ENCODE data around the gene KRT20. TPM values are rescaled to one million over a fixed set of nuclear protein-coding genes. Genes with fewer than 3 reads are reported as not detected.
A peak's percentile ranks its signal among the peaks of the same experiment; 100 is the strongest.

Gene KRT20
- total RNA-seq, 4 donors from 2014 or later, result 207 to 797 (median 735) TPM

DNA sequence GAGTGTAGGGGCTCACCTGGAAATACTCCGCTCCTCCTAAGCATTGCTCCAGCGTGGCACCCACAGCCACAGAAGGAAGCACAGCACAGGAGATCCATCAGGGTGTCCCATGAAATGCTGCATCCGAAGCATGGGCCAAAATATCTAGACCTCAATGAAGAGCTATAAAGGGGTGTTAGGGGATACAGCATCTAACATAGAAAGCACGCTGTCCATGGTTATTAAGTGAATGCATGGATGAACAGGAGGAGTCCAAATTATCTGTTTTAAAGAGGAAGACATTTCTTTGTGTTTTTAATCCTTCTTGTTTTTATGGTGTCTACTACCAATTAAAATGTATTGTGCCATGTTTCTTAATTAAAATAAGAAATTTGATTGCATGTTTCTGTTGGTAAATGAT is 21.6 kb upstream of the KRT20 start:
- H3K27ac ChIP-seq, result no peak overlapping the region
- peaks cover 9 to 33% (median 22%) of the 10 kb centered on the region in 4 donors for H3K4me1 ChIP-seq
- DNase-seq, result no peak
- H3K36me3 ChIP-seq, result no peaks in the 10 kb centered on the region
- TF ChIP-seq, protein P1, sequence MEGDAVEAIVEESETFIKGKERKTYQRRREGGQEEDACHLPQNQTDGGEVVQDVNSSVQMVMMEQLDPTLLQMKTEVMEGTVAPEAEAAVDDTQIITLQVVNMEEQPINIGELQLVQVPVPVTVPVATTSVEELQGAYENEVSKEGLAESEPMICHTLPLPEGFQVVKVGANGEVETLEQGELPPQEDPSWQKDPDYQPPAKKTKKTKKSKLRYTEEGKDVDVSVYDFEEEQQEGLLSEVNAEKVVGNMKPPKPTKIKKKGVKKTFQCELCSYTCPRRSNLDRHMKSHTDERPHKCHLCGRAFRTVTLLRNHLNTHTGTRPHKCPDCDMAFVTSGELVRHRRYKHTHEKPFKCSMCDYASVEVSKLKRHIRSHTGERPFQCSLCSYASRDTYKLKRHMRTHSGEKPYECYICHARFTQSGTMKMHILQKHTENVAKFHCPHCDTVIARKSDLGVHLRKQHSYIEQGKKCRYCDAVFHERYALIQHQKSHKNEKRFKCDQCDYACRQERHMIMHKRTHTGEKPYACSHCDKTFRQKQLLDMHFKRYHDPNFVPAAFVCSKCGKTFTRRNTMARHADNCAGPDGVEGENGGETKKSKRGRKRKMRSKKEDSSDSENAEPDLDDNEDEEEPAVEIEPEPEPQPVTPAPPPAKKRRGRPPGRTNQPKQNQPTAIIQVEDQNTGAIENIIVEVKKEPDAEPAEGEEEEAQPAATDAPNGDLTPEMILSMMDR (IDR thresholded peaks at IDR 0.05), result no peak
- no peak for TF ChIP-seq EP300 (IDR thresholded peaks at IDR 0.05; ENCODE audit: low read depth)
- no peak for TF ChIP-seq POLR2A (IDR thresholded peaks at IDR 0.05)
- no peak for TF ChIP-seq POLR2AphosphoS5 (IDR thresholded peaks at IDR 0.05)
- intact Hi-C loops (cut with DNase I; ENCODE audit: low total_unique reads) (loop anchor here (10.0 kb wide), 1 partner anchor 758 kb away; no protein-coding TSS in a partner anchor), in situ Hi-C loops (cut with MboI; ENCODE audit: low pct_ligation_motif_present in 1 of 4, low pct_unique_long_range_greater_than_20kb in 1 of 4, low sequenced_read_pairs in 3 of 4) (loop anchor here (10.0 to 25.0 kb wide), 5 partner anchors 631 to 758 kb away; partner anchors contain the start of gene KRT19 (in 1 of the 4))
- H3K4me3 ChIP-seq, result no peak overlapping the region
- WGBS, 2 donors (ENCODE audit: low coverage in 1 of 2), result 90 to 92% methylated on average over 4 of the region's 4 CpGs
- no peaks in the 10 kb centered on the region for H3K9me3 ChIP-seq
- H3K27me3 ChIP-seq, result no peaks in the 10 kb centered on the region

- no peak overlapping the region for H3K4me3 ChIP-seq
- TF ChIP-seq, protein P1 (IDR thresholded peaks at IDR 0.05), result no peak
- TF ChIP-seq POLR2AphosphoS5 (IDR thresholded peaks at IDR 0.05), result no peak
- no peak for TF ChIP-seq EP300 (IDR thresholded peaks at IDR 0.05; ENCODE audit: low read depth)
- no peak for TF ChIP-seq POLR2A (IDR thresholded peaks at IDR 0.05)
- peak overlapping the region in 3 of 4 donors; percentile 84 to 90 (median 86) for H3K27ac ChIP-seq
- in situ Hi-C loops (cut with MboI; ENCODE audit: low pct_ligation_motif_present in 1 of 4, low pct_unique_long_range_greater_than_20kb in 1 of 4, low sequenced_read_pairs in 3 of 4), result loop anchor here (10.0 to 25.0 kb wide), 5 partner anchors 632 to 759 kb away; partner anchors contain the start of gene KRT19 (in 1 of the 4)
- H3K4me1 ChIP-seq, result peaks cover 9 to 37% (median 32%) of the 10 kb centered on the region in 4 donors
- no peaks in the 10 kb centered on the region for H3K9me3 ChIP-seq
- 89 to 100% methylated on average over 2 to 5 of the region's 5 CpGs for WGBS, 2 donors (ENCODE audit: low coverage in 1 of 2)
- no peak for DNase-seq
- intact Hi-C loops (cut with DNase I; ENCODE audit: low total_unique reads), result loop anchor here (10.0 kb wide), 1 partner anchor 759 kb away; no protein-coding TSS in a partner anchor
- no peaks in the 10 kb centered on the region for H3K27me3 ChIP-seq
- no peaks in the 10 kb centered on the region for H3K36me3 ChIP-seq
Observed at GRCh38 chr17:40905370-40905769, 20.3 kb upstream of the KRT20 start.

DNA sequence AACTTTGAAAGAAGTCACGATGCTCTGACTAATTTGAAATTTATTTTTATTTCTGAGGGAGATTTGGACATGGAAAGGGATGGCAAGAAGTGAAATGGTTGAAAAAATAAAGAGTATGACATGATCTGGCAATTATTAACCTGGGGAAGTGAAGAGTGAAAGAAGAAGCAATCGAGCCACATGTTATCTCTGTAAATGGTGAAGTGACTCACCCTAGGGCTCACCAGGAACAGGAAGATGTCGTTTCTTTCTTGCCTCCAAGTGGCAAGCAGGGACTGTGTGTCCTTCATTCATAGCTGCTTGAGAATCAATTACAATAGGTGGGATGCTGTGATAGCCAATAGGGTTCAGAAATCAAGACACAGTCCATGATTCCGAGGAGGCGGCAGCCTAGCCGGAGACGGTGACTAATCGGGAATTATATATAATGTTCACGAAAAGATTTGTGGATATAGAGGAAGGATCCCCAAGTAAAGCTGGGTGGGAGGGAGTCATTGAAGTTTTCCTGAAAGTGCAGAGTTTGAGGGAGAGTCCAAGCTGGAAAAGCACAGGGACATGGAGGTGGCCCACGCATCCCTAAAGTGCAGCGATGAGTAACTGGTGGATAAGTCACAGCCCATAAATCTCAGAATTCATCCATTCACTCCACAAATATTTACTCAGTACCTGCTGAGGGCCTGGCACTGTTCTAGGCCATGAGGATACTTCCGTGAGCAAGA is 18.2 kb upstream of the KRT20 start:
- Histone ChIP-seq H3K27me3 (no peaks in the 10 kb centered on the region), H3K9me3 (no peaks in the 10 kb centered on the region), H3K27ac (peak overlapping the region; percentile 81 to 90 (median 85)), H3K36me3 (no peaks in the 10 kb centered on the region), H3K4me1 (peaks cover 3 to 29% (median 22%) of the 10 kb centered on the region in 4 donors), H3K4me3 (peak overlapping the region in 1 of 4 donors; percentile 30)
- intact Hi-C loops (cut with DNase I; ENCODE audit: low total_unique reads) (loop anchor here (10.0 kb wide), 1 partner anchor 762 kb away; no protein-coding TSS in a partner anchor), in situ Hi-C loops (cut with MboI; ENCODE audit: low pct_ligation_motif_present in 1 of 4, low pct_unique_long_range_greater_than_20kb in 1 of 4, low sequenced_read_pairs in 3 of 4) (loop anchor here (10.0 to 25.0 kb wide), 5 partner anchors 634 to 762 kb away; partner anchors contain the start of gene KRT19 (in 1 of the 4))
- 22 to 52% methylated on average over 9 to 12 of the region's 12 CpGs for WGBS, 2 donors (ENCODE audit: low coverage in 1 of 2)
- peak in 2 of 3 donors; percentile 55 to 66 for TF ChIP-seq POLR2AphosphoS5 (IDR thresholded peaks at IDR 0.05)
- TF ChIP-seq, protein P1 (IDR thresholded peaks at IDR 0.05), result peak in 1 of 5 experiments; percentile 19
- TF ChIP-seq POLR2A (IDR thresholded peaks at IDR 0.05), result peak; percentile 38
- peak; percentile 41 for TF ChIP-seq EP300 (IDR thresholded peaks at IDR 0.05; ENCODE audit: low read depth)
- DNase-seq, result peak; percentile 69

- peak overlapping the region; percentile 81 to 90 (median 85) for H3K27ac ChIP-seq
- TF ChIP-seq EP300 (IDR thresholded peaks at IDR 0.05; ENCODE audit: low read depth), result no peak
- TF ChIP-seq, protein P1 (IDR thresholded peaks at IDR 0.05), result no peak
- no peak for TF ChIP-seq POLR2AphosphoS5 (IDR thresholded peaks at IDR 0.05)
- TF ChIP-seq POLR2A (IDR thresholded peaks at IDR 0.05), result no peak
- peaks cover 3 to 29% (median 22%) of the 10 kb centered on the region in 4 donors for H3K4me1 ChIP-seq
- 51% methylated on average over 4 of the region's 4 CpGs; no CpG with 5 or more reads in 1 of the 2 donors for WGBS, 2 donors (ENCODE audit: low coverage in 1 of 2)
- H3K36me3 ChIP-seq, result no peaks in the 10 kb centered on the region
- H3K27me3 ChIP-seq, result no peaks in the 10 kb centered on the region
- H3K9me3 ChIP-seq, result no peaks in the 10 kb centered on the region
- intact Hi-C loops (cut with DNase I; ENCODE audit: low total_unique reads) (loop anchor here (10.0 kb wide), 1 partner anchor 762 kb away; no protein-coding TSS in a partner anchor), in situ Hi-C loops (cut with MboI; ENCODE audit: low pct_ligation_motif_present in 1 of 4, low pct_unique_long_range_greater_than_20kb in 1 of 4, low sequenced_read_pairs in 3 of 4) (loop anchor here (10.0 to 25.0 kb wide), 5 partner anchors 635 to 762 kb away; partner anchors contain the start of gene KRT19 (in 1 of the 4))
- no peak for DNase-seq
- peak overlapping the region in 2 of 4 donors; percentile 5 to 30 for H3K4me3 ChIP-seq
Observed at GRCh38 chr17:40902498-40902897, 17.5 kb upstream of the KRT20 start.
